Activated T-cell treated with anti-CD3 and anti-CD28 coated beads for 4 hours (primary cell): ENCODE results near the gene MFF.
"Not testable (repeated sequence)": the region's sequence is repeated elsewhere in the genome, so short reads cannot be mapped to it uniquely, and the experiment has no call there.

Experiments used
- DNase-seq: peaks from one replicate; pipeline ENCODE4 v3.0.0-alpha.2; 2020

Gene MFF

DNA sequence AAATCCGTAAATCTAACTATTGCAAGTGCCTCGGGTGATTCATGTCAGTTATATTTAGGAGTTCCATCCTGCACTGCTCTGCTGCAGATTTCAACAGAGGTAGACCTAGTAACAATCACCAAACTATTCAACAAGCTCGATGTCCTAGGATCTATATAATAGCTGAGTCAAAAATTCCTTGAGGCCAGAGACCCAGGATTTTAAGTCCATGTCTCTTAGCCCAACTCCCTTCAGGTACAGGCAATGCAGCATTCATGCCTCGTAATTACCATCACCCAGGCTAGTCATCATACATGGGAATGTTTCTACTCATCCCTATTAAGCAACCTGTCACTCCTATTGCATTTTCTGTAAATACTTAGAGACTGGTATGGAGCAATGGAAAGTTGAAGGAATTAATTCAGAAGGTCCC, 53.3 kb downstream of the MFF start:
- no peak for DNase-seq

DNA sequence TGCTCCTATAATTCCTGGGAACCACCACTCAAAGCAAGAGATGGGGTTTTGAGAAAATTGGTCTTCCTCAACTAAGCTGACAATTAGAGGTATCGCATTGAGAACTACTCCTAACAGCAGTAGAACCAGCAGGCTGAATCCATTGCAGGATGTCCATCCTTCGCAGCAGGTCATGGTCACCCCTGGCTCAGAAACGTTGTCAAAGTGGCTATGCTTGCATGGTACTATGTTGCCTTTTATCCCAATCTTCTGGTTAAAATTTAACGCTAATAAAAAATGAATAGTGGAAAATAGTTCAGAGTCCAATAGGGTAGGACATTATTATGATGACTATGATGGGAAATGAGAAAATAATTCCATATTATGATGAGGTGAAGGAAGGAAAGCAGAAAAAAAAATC, 54.0 kb downstream of the MFF start, which contains the start of gene TM4SF20:
Gene TM4SF20, minus strand, starts transcription at position 212 of the 400 bp plus-strand sequence. Its CDS starts 38 bp downstream, at position 174.
- DNase-seq: no peak

DNA sequence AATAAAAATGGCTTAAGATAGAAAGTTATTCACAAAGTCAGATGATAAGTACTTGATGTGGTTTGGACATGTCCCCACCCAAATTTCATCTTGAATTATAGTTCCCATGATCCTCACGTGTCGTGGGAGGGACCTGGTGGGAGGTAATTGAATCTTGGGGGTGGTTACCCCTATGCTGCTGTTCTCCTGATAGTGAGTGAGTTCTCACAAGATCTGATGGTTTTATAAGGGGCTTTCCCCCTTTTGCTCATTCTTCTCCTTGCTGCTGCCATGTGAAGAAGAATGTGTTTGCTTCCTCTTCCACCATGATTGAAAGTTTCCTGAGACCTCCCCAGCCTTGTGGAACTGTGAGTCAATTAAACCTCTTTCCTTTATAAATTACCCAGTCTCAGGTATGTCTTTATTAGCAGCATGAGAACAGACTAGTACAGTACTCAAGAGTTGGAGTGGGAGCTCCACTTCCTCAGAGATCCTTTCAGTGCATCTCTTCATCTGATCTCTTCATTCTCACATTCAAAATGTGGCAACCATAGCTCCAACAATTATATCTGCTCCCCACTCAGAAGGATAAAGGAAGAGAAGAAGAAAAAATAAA, 57.3 kb downstream of the MFF start:
- DNase-seq: not testable (repeated sequence)

DNA sequence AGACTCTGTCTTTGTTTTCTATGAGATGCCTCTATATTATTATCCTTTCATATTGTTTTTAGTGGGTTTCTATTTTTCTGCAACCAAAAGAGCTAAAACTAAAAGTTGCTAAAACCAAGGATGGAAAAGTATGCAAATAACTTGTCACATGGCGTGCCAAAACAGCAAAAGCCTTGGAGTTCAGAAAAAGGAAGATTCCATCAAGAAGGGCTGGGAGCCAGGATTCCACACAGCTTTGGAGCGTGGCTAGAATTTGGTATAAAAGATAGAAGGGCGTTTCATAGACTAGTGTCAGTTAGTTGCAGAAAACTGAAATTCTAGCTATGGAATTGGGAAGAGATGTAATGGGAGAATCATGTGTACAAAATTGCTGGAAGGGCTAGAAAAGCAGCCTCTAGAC, 58.6 kb downstream of the MFF start:
- no peak for DNase-seq

DNA sequence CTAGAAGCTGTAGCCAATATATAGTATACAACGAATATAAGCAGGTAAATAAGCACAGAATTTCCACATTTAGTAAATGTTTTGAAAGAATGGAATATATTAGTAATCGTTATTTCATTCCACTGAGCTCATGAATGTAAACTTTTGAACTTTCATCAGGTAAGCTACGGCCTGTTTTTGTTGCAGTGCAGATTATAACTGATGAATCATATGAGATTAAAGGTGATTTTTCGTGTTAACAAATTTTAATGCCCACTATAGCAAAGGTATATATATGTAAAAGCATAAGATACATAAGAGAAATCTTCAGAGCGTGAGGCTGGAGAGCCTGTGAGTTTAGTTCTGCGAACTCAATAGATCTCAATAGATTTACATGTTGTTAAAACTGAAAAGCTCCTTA, 61.6 kb downstream of the MFF start:
- DNase-seq: no peak

DNA sequence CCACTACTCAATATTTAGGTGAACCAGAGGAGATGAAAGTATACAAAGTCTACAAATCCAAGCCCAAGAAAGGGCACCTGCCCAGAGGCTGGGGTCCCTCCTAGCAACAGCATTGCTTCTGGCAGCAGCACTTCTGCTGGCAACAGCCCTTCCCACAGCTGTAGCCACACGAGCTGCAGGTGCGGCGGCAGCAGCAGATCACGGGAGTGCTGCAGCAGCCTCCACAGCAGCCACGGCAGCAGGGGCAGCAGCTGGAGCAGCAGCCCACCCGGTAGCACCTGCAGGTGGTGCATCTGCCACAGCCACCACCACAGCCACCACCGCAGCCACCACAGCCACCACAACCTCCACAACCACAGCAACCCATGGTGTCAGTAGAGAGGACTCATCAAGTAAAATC, 62.5 kb downstream of the MFF start, which contains the start of gene SCYGR1:
Gene SCYGR1, minus strand, starts transcription at position 367 of the 400 bp plus-strand sequence. Its CDS starts 0 bp downstream, at position 367.
- DNase-seq: not testable (repeated sequence)

DNA sequence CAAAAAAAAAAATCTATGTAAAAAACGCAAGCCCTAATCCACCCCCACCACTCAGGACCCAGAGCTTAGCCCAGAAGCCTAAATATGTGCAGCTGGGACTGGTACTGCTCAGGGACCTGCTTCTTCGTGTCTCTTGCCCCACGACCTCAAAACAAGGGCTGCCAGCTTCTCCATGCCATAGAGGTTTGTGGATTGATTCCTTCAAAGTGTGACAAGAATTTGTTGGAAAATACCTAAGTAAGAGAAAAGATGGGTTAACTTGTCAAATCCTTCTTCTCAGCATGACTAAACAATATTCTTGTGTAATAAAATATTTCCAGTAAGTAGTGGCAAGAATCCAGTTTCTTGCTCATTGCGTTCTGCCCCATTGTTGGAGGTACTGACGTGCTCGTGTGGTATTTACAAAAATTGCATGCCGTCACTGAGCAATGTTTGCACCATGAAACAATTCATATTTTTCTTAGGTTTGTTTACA, 63.5 kb downstream of the MFF start:
- DNase-seq: no peak

DNA sequence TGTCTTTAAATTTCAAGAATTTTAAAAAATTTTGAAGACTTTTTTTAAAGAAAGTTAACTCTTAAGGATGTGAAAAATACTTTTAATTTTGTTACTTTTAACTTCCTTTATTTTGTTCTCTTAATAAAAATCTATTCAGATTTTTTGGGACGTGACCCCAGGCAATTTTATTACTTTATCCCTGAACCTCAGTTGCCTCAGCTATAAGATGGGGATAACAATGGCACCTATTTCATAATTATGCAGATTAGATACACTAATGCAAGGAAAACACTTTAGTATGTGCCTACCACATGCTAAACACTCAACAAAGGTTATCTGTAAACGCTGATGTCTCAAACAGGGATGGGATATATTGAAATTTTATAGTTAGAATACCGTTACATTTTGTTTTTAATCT, 64.2 kb downstream of the MFF start:
- DNase-seq: no peak

DNA sequence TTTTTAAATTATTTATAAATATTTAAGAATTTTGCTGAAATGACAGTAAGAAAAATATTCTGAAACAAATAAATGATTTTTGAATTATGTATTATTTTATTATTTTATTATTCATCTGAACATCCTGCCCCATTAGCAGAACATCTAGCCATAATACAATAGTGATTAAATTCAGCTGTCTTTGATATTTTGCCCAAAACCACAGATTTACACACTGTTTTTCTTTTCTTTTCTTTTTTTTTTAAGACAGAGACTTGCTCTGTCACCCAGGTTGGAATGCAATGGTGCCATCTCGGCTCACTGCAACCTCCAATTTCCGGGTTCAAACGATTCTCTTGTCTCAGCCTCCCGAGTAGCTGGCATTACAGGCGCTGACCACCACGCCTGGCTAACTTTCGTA, 64.6 kb downstream of the MFF start:
- no peak for DNase-seq

DNA sequence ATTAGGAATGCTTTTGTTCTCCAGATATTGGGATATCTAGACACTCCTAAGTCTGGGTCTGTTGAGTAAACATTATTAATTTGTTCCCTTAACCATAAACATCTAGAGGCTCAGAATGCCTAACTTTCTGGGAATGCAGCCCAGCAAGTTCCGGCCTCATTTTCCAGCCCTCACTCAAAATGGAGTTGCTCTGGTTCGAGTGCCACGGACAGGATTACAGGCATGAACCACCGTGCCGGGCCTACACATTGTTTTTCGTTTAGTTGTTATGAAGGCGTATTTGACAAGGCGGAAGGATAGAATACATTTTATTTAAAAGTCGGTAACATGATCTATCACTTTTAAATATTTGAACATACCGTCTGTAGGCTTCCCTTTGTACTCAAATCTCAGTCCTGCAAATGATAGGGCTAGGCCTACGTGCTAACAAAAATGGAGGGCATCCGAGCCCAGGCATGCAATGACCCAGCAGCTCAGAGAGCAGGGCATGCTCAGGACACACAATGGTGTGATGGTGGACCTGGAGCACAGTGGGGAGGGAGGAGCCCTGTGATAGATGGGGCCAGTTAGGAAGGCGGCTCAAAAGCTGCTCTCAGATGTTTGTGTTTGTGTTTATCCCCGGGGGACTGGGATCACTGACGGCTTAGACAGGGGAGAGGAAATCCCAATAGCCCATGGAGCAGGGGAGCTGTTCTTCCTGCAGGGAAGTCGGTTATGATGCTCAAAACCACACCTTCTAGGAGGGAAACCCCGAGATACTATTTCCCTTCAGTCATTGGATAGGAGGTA, 65.6 kb downstream of the MFF start:
- no peak for DNase-seq

DNA sequence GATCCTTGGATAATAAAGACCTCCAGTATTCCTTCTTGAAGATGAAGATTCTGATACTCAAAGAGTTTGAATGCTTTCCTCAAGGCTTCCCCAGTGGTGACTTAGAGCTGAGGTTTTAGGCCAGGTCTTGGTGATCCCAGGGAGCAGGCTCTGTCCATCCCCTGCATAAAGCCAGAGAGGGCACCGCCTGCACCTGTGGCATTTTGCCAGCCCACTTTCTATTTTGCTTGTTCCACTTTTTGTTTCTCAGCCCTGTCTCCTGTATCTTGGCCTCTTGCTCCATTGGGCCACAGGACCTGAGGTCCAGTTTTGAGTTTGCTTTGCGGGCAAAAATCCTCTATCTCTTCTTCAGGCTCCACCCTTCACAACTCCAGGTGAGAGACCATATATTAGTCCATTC, 69.3 kb downstream of the MFF start:
- no peak for DNase-seq

DNA sequence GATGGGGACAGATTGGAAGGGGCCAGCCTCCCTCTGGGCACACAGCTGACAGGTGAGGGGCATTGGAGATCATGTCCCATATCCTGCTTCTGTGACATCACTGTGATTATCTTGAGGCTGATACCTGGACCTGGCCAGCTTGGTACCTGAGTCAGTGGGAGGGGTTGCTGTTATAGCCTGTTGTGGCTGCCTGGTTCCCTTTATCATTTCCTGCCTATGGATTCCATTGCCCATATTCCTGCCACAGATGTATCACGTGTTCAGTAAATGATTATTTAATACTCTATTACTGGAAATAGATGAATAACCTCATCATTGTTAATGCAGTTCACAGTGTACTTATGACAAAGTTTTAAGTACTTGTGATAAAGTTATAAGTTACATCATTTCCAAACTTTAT, 70.5 kb downstream of the MFF start:
- no peak for DNase-seq

DNA sequence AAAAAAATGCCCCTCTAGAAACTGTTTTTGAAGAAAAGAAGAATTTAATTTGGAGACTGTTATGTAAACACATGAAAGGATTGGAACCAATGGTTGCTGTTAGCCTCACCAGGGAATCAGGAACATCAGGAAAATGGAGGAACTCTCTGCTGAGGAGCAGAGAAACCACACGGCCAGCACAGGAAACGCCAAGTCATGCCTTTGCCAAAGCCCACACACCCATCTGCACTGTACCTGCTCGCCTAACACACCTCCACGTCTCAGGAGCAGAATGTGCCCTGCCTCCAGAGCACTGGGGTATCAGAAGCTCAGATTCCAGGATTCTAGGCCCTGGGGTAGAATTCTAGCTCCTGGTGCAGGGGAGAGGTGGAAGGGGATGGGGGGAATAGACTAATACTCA, 72.5 kb downstream of the MFF start:
- DNase-seq: no peak

DNA sequence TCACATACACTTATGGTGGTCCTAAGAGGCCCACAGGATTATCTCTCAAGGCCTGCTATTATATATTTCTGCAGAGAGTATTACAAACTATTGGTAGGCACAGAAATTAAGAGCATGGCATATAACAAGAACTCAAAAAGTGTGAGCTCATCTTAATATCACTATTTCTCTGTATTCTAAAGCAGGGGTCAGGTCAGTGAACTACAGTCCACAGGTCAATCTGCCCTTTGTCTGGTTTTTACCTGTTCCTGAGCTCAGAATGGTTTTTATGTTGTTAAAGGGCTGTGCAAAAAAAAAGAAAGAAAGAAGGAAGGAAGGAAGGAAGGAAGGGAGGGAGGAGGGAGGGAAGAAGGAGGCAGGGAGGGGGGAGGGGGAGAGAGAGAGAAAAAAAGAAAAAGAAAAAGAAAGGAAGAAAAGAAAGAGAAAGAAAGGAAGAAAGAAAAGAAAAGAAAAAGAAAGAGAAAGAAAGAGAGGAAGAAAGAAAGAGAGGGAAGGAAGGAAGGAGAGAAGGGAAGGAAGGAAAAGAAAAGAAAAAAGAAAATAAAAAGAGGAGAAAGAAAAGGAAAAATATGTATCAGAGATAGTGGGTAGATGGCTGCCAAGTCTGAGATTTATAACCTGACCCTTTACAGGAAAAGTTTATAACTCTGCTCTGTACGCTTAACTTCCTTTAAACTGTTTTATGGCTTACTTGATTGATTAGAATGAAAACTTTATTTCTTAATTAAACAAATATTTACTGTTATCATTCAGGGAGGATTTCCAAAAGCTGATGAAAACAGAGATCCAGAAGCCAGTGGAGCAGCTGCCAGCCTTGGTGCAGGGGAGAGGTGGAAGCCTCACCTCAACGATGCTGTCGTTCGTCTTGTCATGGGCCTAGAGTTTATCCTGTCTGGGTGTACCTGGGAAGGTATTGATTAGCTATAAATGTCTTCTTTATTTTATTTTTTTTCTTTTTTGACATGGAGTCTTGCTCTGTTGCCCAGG, 73.9 kb downstream of the MFF start:
- DNase-seq: no peak

DNA sequence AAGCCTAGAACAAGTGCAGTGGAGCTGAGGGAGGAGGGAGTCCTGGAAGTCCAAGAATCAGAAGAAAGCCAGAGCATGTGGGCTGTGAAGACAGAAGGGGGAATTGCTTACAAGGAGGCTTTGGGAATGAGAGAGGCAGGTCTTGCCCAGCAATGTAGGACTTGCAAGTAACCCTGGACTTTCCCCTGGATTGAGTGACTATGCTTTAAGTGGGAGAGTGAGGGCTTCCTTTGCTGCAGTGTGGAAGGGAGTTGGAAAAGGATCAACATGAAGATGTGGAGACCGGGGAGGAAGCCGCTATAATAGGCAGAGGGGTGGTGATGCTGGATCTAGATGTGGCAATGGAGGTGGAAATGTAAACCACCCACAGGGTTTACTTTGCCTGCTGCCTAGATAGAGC, 76.5 kb downstream of the MFF start:
- DNase-seq: no peak

DNA sequence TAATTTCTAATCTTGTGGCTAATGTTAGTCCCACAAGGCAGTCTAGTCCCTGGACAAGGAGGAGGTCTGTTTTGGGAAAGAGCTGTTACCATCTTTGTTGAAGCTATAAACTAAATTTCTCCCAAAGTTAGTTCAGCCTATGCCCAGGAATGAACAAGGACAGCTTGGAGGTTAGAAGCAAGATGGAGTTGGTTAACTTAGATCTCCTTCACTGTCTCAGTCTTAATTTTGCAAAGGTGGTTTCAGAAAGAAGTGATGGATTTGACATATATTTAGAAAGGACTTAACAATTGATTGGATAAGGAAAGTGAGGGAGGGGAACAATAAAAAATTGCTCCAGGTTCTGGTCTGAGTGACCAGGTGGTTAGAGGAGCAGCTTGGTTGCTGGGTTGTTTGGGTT, 77.3 kb downstream of the MFF start:
- DNase-seq: no peak

DNA sequence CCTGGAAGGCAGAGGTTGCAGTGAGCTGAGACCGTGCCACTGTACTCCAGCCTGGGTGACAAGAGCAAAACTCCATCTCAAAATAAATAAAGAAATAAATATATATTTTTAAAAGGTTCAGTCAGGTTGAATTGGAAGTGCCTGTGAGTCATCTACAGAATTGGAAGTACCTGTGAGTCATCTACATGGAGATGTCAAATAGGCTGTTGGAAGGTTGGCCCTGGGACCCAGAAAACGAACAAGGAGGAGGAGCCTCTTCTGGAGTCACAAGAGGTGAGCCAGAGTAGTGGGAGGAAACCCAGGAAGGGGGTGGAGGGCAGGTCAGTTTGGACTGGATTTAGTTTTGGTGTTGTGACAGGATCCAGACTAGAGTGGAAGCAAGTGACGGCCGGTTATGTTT, 77.9 kb downstream of the MFF start:
- no peak for DNase-seq

DNA sequence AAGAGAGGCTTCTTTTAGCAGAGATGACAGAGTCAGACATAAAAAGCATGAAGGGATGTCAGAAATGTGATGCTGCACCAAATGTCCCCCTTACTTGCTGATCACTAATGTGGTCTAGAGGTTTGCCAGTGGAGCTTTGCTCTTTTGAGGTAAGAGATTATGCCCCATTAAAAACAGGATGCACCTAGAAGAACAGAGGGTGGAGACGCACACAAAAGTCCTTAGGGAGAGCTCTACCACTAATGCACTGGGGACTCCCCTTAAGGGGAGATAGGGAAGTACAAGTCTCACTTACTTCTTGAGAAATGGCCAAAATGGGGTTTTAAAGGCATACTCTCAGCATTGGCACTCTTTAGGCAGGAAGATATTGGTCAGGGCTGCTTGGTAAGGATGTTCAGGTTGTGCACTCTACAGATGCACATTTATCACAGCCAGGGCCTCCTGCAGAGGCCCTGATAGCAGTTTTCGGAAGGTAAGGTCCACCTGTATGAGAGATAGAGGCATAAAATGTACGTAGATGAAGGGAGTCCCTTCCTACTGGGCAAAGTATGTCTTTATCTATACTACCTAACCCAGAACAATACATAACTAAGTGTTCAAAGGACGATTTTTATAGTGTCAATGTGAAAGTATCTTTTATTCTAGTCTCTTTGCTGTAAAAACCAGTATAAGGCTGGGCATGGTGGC, 79.7 kb downstream of the MFF start:
- DNase-seq: no peak

DNA sequence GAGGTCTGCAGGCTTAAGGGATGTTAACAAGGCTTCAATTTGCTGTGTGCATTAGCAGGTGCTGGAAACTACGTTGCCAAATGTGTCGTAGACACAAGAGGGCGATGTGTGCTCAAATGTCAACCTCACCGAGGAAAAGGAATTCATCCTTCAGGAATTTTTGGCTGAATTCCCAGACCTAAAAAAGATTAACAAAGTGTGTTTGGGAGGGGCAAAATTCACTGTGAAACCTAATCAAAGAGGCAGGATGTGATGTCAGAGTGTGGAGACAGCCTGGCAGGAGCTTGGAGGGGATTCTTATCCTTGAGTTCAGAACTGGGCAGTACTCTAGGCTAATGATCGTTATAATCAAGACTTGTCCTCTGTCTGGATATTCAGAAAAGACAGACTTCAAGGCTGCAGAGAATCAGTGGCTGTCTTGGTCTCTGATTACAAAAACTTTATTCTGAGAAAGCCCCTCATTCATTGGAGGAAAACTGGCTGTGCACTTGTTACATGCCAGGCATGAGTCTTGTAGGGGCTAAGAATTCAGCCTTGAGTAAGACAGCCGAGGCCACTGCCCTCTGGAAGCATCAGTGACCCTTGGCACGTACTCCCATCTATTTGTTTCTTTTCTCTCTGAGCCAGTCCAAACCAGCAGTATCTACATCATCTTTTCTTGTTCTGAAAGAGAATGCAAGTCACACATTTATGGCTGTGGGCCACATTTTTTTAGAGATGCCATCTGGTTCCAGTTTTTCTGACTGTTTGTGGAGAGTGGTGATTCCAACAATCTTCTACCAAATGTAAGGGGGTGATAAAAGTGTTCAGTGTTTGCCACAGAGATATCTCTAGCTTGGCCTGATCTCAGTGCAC, 81.4 kb downstream of the MFF start:
- DNase-seq: no peak
